CD14-positive monocyte (primary cell): ENCODE data around the gene MZB1. TPM values are rescaled to one million over a fixed set of nuclear protein-coding genes. Genes with fewer than 3 reads are reported as not detected.

Experiments used
- DNase-seq, 3 donors: peaks; one replicate each; pipeline ENCODE4 v3.0.0-alpha.2; 2011 to 2022
- H2AFZ ChIP-seq: 2 replicates; pipeline ENCODE4 v1.6.0; 2012; ENCODE audit warnings: mild to moderate bottlenecking, low read depth, low read length, inconsistent platforms; ENCODE audit not compliant: insufficient read depth, poor library complexity, severe bottlenecking
- H3K27ac ChIP-seq, 2 donors: 1 replicate in 1 of 2; 2 replicates in 1 of 2; pipeline ENCODE4 v1.5.1; 2012 to 2013; ENCODE audit warnings: low read length in 2 of 2, control low read depth in 1 of 2, inconsistent platforms in 1 of 2, low read depth in 1 of 2, mild to moderate bottlenecking in 1 of 2
- H3K27me3 ChIP-seq, 2 donors: one replicate each; pipeline versions ENCODE4 v1.6.0 to v1.6.1; 2011 to 2013; ENCODE audit warnings: low read length in 2 of 2; ENCODE audit not compliant: control insufficient read depth in 2 of 2, insufficient read depth in 2 of 2
- H3K36me3 ChIP-seq, 2 donors: replicated peaks in 1 of 2; 1 replicate in 1 of 2; 2 replicates in 1 of 2; pipeline versions ENCODE4 v1.5.1 to v1.6.1; 2012 to 2013; ENCODE audit warnings: low read length in 2 of 2, control low read depth in 1 of 2, inconsistent platforms in 1 of 2, mild to moderate bottlenecking in 1 of 2; ENCODE audit not compliant: insufficient read depth in 2 of 2, control insufficient read depth in 1 of 2
- H3K4me1 ChIP-seq, 2 donors: 1 replicate in 1 of 2; 2 replicates in 1 of 2; pipeline versions ENCODE4 v1.5.1 to v1.6.1; 2012 to 2013; ENCODE audit warnings: low read length in 2 of 2, control low read depth in 1 of 2, inconsistent platforms in 1 of 2, mild to moderate bottlenecking in 1 of 2, moderate library complexity in 1 of 2; ENCODE audit not compliant: insufficient read depth in 2 of 2, control insufficient read depth in 1 of 2
- H3K4me2 ChIP-seq: replicated peaks from 2 replicates; pipeline ENCODE3; 2012; ENCODE audit warnings: low read length, moderate library complexity, mild to moderate bottlenecking; ENCODE audit not compliant: poor library complexity, severe bottlenecking; ENCODE audit errors: extremely low read depth
- H3K4me3 ChIP-seq, 3 experiments: fragments of 200-600 bp in 1 of 3; sonication (generic) in 1 of 3; replicated peaks in 1 of 3; 1 replicate in 2 of 3; 2 replicates in 1 of 3; pipeline ENCODE4 v1.5.1; 2011 to 2013; ENCODE audit warnings: low read length in 3 of 3, mild to moderate bottlenecking in 3 of 3, control low read depth in 2 of 3, low read depth in 2 of 3, inconsistent platforms in 1 of 3, moderate library complexity in 1 of 3
- H3K79me2 ChIP-seq: 2 replicates; pipeline ENCODE4 v1.6.0; 2012; ENCODE audit warnings: mild to moderate bottlenecking, control low read depth, inconsistent platforms, low read length, moderate library complexity; ENCODE audit not compliant: insufficient read depth
- H3K9ac ChIP-seq: 2 replicates; pipeline ENCODE4 v1.6.0; 2017; ENCODE audit warnings: low read length, mild to moderate bottlenecking; ENCODE audit not compliant: insufficient read depth, poor library complexity, severe bottlenecking
- H3K9me3 ChIP-seq, 2 donors: replicated peaks in 1 of 2; 1 replicate in 1 of 2; 2 replicates in 1 of 2; pipeline versions ENCODE4 v1.5.1 to v1.6.1; 2012 to 2013; ENCODE audit warnings: low read length in 2 of 2, control low read depth in 1 of 2; ENCODE audit not compliant: control insufficient read depth in 1 of 2, insufficient read depth in 1 of 2
- H4K20me1 ChIP-seq: 2 replicates; pipeline ENCODE4 v1.6.0; 2012; ENCODE audit warnings: mild to moderate bottlenecking, low read length, control low read depth, moderate library complexity; ENCODE audit not compliant: insufficient read depth
- H3K27ac Mint-ChIP-seq, 7 donors: one replicate each; pipeline ENCODE4 v1.8.0; 2020; ENCODE audit warnings: mild to moderate bottlenecking in 7 of 7, mixed read lengths in 7 of 7, moderate library complexity in 6 of 7, inconsistent platforms in 2 of 7
- H3K27me3 Mint-ChIP-seq, 3 donors: one replicate each; pipeline ENCODE4 v1.8.0; 2021 to 2022; ENCODE audit warnings: low read depth in 3 of 3, mild to moderate bottlenecking in 3 of 3, mixed read lengths in 3 of 3, moderate library complexity in 3 of 3, inconsistent platforms in 1 of 3
- H3K36me3 Mint-ChIP-seq, 2 donors: one replicate each; pipeline ENCODE4 v1.8.0; 2020; ENCODE audit warnings: mixed read lengths in 2 of 2, inconsistent platforms in 1 of 2, mild to moderate bottlenecking in 1 of 2
- H3K4me1 Mint-ChIP-seq: one replicate; pipeline ENCODE4 v1.8.0; 2020; ENCODE audit warnings: mild to moderate bottlenecking, mixed read lengths
- H3K4me3 Mint-ChIP-seq, 2 donors: one replicate each; pipeline ENCODE4 v1.8.0; 2020; ENCODE audit warnings: mild to moderate bottlenecking in 2 of 2, mixed read lengths in 2 of 2, moderate library complexity in 1 of 2
- H3K9me3 Mint-ChIP-seq, 7 donors: one replicate each; pipeline ENCODE4 v1.8.0; 2020 to 2022; ENCODE audit warnings: mixed read lengths in 7 of 7, mild to moderate bottlenecking in 6 of 7, moderate library complexity in 6 of 7, inconsistent platforms in 2 of 7
- WGBS: methylation state at CpG from one replicate; pipeline ENCODE4 v1.1.5; 2013; ENCODE audit warnings: missing lambda C conversion rate; ENCODE audit not compliant: insufficient coverage; 5-methylcytosine and 5-hydroxymethylcytosine counted together
- intact Hi-C, 2 donors: fragments of 100-400 bp; cut with micrococcal nuclease; formaldehyde crosslinking; loops; one replicate each; pipeline versions ENCODE4 v1.15.0 to v1.15.1; 2023
- polyA plus RNA-seq, 3 donors: library from polyadenylated mRNA; depleted of rRNA in 1 of 3; unstranded in 2 of 3; stranded (reverse) in 1 of 3; fragments of 300-500 nt in 2 of 3; fragments of >200 nt in 1 of 3; fragmentation: Illumina TruSeq in 2 of 3; gene quantifications; 1 replicate in 2 of 3; 2 replicates in 1 of 3; pipeline ENCODE4 v1.2.3, GENCODE V29; 2012 to 2021
- TF ChIP-seq, protein P1 (sequence below): fragments of 200-600 bp; IDR thresholded peaks from one replicate; pipeline ENCODE4 v1.8.0; 2022; ENCODE audit warnings: antibody characterized with exemption, mild to moderate bottlenecking

Gene MZB1
- polyA plus RNA-seq, 3 donors: 0.30 to 0.52 TPM; not detected in 1

DNA sequence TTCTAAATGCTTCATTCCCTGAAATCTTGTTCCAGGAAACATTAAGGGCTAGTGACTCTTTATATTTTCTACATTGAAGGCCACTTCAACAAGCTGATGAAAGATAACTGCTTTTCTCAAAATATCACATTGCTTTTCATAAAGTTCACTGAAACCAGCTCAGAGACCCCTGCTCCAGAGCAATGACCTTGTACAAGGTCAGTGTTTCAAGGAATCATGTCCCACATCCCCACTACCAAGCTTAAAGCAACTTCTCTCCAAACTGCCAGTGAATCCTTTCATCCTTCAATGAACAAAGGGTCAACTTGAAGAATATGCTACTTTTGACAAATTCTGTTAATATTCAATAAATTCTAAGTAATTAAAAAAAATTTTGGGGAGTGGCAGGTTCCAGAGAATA is 26.2 kb upstream of the MZB1 start:
- DNase-seq: no peak
- Histone ChIP-seq H2AFZ (no peak overlapping the region), H3K27ac (no peak overlapping the region), H3K9ac (no peak overlapping the region), H3K4me2 (no peak overlapping the region), H3K4me1 (no peaks in the 10 kb centered on the region), H3K27me3 (no peaks in the 10 kb centered on the region), H3K36me3 (no peaks in the 10 kb centered on the region), H3K4me3 (no peak overlapping the region), H4K20me1 (no peaks in the 10 kb centered on the region), H3K79me2 (no peaks in the 10 kb centered on the region), H3K9me3 (no peaks in the 10 kb centered on the region)
- intact Hi-C loops: no loop called here
- Mint-ChIP-seq H3K4me3 (no peak overlapping the region), H3K9me3 (no peaks in the 10 kb centered on the region), H3K4me1 (no peaks in the 10 kb centered on the region), H3K36me3 (peaks cover 3 to 8% of the 10 kb centered on the region in 2 donors), H3K27me3 (peaks cover 0 to under 1% (median 0%) of the 10 kb centered on the region in 3 donors), H3K27ac (no peak overlapping the region)
- TF ChIP-seq, protein P1, sequence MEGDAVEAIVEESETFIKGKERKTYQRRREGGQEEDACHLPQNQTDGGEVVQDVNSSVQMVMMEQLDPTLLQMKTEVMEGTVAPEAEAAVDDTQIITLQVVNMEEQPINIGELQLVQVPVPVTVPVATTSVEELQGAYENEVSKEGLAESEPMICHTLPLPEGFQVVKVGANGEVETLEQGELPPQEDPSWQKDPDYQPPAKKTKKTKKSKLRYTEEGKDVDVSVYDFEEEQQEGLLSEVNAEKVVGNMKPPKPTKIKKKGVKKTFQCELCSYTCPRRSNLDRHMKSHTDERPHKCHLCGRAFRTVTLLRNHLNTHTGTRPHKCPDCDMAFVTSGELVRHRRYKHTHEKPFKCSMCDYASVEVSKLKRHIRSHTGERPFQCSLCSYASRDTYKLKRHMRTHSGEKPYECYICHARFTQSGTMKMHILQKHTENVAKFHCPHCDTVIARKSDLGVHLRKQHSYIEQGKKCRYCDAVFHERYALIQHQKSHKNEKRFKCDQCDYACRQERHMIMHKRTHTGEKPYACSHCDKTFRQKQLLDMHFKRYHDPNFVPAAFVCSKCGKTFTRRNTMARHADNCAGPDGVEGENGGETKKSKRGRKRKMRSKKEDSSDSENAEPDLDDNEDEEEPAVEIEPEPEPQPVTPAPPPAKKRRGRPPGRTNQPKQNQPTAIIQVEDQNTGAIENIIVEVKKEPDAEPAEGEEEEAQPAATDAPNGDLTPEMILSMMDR: no peak

DNA sequence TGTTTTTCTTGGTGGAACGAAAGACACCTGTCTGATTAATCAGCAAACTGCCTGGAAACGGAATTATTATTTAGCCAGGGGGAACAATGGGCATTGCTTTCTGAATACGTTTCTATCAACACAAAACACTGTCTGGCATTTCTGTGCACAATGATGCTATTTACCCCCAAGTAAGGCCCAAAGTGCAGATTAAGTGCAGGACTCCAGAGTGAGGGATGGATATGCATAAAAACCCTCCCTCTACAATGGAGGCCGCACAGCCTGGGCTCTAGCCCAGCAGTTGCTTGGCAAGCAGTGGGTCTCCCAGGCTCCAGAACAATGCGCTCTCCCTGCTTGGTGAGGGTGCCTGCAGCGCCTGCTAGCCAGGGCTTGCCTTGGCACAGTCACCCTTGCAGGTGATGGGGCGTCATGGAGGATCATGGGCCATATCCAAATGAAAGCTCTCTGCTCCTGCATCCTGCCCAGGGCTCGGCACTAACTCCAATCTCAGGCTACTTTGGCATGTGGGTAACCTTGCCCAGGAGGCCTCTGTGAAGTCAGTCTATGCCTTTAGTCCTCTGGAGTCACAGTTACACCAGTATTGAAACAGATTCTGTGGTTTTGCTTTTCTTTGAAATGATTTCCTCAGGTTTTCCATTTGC is 25.6 kb upstream of the MZB1 start:
- Histone ChIP-seq H3K4me3 (no peak overlapping the region), H3K4me2 (no peak overlapping the region), H3K9ac (no peak overlapping the region), H2AFZ (no peak overlapping the region), H3K36me3 (no peaks in the 10 kb centered on the region), H3K4me1 (no peaks in the 10 kb centered on the region), H3K27me3 (no peaks in the 10 kb centered on the region), H3K9me3 (no peaks in the 10 kb centered on the region), H4K20me1 (no peaks in the 10 kb centered on the region), H3K27ac (no peak overlapping the region), H3K79me2 (no peaks in the 10 kb centered on the region)
- Mint-ChIP-seq H3K27ac (peak overlapping the region in 1 of 7 donors; percentile 63), H3K4me1 (no peaks in the 10 kb centered on the region), H3K9me3 (no peaks in the 10 kb centered on the region), H3K27me3 (no peaks in the 10 kb centered on the region), H3K36me3 (peaks cover 3 to 8% of the 10 kb centered on the region in 2 donors), H3K4me3 (no peak overlapping the region)
- TF ChIP-seq, protein P1: no peak
- DNase-seq: no peak
- intact Hi-C loops: no loop called here
- WGBS: 94% methylated on average over 6 of the region's 8 CpGs
